ENCODE data around the gene VASP. TPM values are rescaled to one million over a fixed set of nuclear protein-coding genes. Genes with fewer than 3 reads are reported as not detected.

VASP gene
- total and polyA plus RNA-seq, 2 experiments from 2014 or later: 60.3 to 147 TPM

DNA sequence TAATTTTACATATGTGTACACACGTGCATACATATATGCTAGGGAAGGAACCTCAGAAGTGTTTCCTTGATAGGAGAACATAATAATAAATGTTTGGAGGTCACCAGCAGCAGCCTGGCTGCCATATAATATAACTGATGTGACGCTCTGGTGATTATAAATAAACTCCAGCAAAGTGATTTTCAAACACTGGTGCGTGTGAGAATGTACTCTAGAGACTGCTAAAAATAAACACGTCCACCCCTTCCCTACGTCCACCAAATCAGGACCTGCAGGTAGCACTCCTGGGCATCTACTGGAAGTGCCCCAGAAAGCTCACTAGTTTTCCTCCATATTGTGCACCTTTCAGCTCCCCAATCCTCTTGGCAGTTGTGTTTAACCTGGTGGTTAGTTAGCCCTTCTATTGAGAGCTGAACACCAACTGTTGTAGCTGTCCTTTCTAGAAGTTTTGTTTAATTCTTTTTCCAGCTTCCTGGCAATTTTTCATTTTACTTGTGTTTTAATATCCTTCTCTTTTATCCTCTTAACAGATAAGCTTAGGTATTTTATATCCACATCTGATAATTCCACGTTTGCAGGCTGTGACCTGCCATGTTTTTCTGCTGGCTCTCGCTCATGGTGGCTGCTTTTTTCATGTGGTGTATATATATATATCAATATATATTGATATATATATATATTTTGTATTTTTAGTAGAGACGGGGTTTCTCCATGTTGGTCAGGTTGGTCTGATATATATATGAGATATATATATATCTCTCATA is 64.4 kb downstream of the VASP start:
- H3K4me3 Mint-ChIP-seq: no peak overlapping the region
- H3K9me2 ChIP-seq (ENCODE audit: insufficient read depth): no peaks in the 10 kb centered on the region
- H3K4me1 Mint-ChIP-seq: peaks cover 10% of the 10 kb centered on the region
- no peak overlapping the region for H3K27ac Mint-ChIP-seq
- peaks cover 2% of the 10 kb centered on the region for H3K27me3 Mint-ChIP-seq (ENCODE audit: insufficient read depth, low read depth, poor library complexity)
- peaks cover 22% of the 10 kb centered on the region for H3K79me2 ChIP-seq (replicated peaks; ENCODE audit: insufficient read depth)
- H3K9me3 Mint-ChIP-seq: no peaks in the 10 kb centered on the region
- 0 out of 2 replicates have a peak, but pooled peaks cover 6% of the 10 kb centered on the region for H3F3A ChIP-seq (replicated peaks; ENCODE audit: low read depth)
- no peaks in the 10 kb centered on the region for H3K36me3 ChIP-seq (ENCODE audit: insufficient read depth)
- DNase-seq (ENCODE audit: low spot score): no peak
- H3K27me3 ChIP-seq (ENCODE audit: insufficient read depth): no peaks in the 10 kb centered on the region
- H3K36me3 Mint-ChIP-seq (ENCODE audit: low read depth): peaks cover 3% of the 10 kb centered on the region; the same call in 1 of the 3 replicates
- peaks cover 3% of the 10 kb centered on the region; the same call in 1 of the 2 replicates for H4K20me1 ChIP-seq (replicated peaks; ENCODE audit: insufficient read depth)
- H3K4me2 ChIP-seq: no peak overlapping the region
- no peak overlapping the region for H3K4me3 ChIP-seq
- TF ChIP-seq STAT1 (IDR thresholded peaks at IDR 0.05; ENCODE audit: unreplicated experiment): no peak
- no peak for TF ChIP-seq EZH2phosphoT487 (IDR thresholded peaks at IDR 0.05; ENCODE audit: unreplicated experiment)
- no peak for TF ChIP-seq CREB1 (CRISPR knock-in tag; IDR thresholded peaks at IDR 0.05; ENCODE audit: low read depth)
- TF ChIP-seq, protein P1, sequence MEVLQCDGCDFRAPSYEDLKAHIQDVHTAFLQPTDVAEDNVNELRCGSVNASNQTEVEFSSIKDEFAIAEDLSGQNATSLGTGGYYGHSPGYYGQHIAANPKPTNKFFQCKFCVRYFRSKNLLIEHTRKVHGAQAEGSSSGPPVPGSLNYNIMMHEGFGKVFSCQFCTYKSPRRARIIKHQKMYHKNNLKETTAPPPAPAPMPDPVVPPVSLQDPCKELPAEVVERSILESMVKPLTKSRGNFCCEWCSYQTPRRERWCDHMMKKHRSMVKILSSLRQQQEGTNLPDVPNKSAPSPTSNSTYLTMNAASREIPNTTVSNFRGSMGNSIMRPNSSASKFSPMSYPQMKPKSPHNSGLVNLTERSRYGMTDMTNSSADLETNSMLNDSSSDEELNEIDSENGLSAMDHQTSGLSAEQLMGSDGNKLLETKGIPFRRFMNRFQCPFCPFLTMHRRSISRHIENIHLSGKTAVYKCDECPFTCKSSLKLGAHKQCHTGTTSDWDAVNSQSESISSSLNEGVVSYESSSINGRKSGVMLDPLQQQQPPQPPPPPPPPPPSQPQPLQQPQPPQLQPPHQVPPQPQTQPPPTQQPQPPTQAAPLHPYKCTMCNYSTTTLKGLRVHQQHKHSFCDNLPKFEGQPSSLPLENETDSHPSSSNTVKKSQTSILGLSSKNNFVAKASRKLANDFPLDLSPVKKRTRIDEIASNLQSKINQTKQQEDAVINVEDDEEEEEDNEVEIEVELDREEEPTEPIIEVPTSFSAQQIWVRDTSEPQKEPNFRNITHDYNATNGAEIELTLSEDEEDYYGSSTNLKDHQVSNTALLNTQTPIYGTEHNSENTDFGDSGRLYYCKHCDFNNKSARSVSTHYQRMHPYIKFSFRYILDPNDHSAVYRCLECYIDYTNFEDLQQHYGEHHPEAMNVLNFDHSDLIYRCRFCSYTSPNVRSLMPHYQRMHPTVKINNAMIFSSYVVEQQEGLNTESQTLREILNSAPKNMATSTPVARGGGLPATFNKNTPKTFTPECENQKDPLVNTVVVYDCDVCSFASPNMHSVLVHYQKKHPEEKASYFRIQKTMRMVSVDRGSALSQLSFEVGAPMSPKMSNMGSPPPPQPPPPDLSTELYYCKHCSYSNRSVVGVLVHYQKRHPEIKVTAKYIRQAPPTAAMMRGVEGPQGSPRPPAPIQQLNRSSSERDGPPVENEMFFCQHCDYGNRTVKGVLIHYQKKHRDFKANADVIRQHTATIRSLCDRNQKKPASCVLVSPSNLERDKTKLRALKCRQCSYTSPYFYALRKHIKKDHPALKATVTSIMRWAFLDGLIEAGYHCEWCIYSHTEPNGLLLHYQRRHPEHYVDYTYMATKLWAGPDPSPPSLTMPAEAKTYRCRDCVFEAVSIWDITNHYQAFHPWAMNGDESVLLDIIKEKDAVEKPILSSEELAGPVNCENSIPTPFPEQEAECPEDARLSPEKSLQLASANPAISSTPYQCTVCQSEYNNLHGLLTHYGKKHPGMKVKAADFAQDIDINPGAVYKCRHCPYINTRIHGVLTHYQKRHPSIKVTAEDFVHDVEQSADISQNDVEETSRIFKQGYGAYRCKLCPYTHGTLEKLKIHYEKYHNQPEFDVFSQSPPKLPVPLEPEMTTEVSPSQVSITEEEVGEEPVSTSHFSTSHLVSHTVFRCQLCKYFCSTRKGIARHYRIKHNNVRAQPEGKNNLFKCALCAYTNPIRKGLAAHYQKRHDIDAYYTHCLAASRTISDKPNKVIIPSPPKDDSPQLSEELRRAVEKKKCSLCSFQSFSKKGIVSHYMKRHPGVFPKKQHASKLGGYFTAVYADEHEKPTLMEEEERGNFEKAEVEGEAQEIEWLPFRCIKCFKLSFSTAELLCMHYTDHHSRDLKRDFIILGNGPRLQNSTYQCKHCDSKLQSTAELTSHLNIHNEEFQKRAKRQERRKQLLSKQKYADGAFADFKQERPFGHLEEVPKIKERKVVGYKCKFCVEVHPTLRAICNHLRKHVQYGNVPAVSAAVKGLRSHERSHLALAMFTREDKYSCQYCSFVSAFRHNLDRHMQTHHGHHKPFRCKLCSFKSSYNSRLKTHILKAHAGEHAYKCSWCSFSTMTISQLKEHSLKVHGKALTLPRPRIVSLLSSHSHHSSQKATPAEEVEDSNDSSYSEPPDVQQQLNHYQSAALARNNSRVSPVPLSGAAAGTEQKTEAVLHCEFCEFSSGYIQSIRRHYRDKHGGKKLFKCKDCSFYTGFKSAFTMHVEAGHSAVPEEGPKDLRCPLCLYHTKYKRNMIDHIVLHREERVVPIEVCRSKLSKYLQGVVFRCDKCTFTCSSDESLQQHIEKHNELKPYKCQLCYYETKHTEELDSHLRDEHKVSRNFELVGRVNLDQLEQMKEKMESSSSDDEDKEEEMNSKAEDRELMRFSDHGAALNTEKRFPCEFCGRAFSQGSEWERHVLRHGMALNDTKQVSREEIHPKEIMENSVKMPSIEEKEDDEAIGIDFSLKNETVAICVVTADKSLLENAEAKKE (CRISPR knock-in tag; IDR thresholded peaks at IDR 0.05): no peak
- no peak for TF ChIP-seq ZNF331 (CRISPR knock-in tag; IDR thresholded peaks at IDR 0.05; ENCODE audit: low read depth)
- no peak for TF ChIP-seq EZH2 (IDR thresholded peaks at IDR 0.05; ENCODE audit: low read depth, unreplicated experiment)
- TF ChIP-seq NANOG (IDR thresholded peaks at IDR 0.05; ENCODE audit: borderline replicate concordance): no peak
- no peak for TF ChIP-seq ZNF114 (CRISPR knock-in tag; IDR thresholded peaks at IDR 0.05)
- TF ChIP-seq, protein P2, sequence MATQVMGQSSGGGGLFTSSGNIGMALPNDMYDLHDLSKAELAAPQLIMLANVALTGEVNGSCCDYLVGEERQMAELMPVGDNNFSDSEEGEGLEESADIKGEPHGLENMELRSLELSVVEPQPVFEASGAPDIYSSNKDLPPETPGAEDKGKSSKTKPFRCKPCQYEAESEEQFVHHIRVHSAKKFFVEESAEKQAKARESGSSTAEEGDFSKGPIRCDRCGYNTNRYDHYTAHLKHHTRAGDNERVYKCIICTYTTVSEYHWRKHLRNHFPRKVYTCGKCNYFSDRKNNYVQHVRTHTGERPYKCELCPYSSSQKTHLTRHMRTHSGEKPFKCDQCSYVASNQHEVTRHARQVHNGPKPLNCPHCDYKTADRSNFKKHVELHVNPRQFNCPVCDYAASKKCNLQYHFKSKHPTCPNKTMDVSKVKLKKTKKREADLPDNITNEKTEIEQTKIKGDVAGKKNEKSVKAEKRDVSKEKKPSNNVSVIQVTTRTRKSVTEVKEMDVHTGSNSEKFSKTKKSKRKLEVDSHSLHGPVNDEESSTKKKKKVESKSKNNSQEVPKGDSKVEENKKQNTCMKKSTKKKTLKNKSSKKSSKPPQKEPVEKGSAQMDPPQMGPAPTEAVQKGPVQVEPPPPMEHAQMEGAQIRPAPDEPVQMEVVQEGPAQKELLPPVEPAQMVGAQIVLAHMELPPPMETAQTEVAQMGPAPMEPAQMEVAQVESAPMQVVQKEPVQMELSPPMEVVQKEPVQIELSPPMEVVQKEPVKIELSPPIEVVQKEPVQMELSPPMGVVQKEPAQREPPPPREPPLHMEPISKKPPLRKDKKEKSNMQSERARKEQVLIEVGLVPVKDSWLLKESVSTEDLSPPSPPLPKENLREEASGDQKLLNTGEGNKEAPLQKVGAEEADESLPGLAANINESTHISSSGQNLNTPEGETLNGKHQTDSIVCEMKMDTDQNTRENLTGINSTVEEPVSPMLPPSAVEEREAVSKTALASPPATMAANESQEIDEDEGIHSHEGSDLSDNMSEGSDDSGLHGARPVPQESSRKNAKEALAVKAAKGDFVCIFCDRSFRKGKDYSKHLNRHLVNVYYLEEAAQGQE (IDR thresholded peaks at IDR 0.05; ENCODE audit: unreplicated experiment): no peak
- TF ChIP-seq, protein P3, sequence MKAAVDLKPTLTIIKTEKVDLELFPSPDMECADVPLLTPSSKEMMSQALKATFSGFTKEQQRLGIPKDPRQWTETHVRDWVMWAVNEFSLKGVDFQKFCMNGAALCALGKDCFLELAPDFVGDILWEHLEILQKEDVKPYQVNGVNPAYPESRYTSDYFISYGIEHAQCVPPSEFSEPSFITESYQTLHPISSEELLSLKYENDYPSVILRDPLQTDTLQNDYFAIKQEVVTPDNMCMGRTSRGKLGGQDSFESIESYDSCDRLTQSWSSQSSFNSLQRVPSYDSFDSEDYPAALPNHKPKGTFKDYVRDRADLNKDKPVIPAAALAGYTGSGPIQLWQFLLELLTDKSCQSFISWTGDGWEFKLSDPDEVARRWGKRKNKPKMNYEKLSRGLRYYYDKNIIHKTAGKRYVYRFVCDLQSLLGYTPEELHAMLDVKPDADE (IDR thresholded peaks at IDR 0.05): no peak
- TF ChIP-seq POLR2AphosphoS5 (IDR thresholded peaks at IDR 0.05; ENCODE audit: low read depth): no peak
- 0 out of 2 replicates have a peak, but pooled peaks cover 4% of the 10 kb centered on the region for H3K4me1 ChIP-seq (ENCODE audit: insufficient read depth)
- no peak overlapping the region for H3K27ac ChIP-seq (ENCODE audit: low read depth)
- no peak for ATAC-seq
- H2AFZ ChIP-seq: no peak overlapping the region

All from GM23338 (cell line).